Tracheal epithelial cell (primary cell): ENCODE results near the gene SUSD4. TPM values are rescaled to one million over a fixed set of nuclear protein-coding genes. Genes with fewer than 3 reads are reported as not detected.

Source experiments
- total RNA-seq: library from RNA; depleted of rRNA; stranded (reverse); fragments of >200 nt; gene quantifications from 2 replicates; pipeline ENCODE4 v1.2.1, GENCODE V29; 2014

SUSD4 gene, protein sequence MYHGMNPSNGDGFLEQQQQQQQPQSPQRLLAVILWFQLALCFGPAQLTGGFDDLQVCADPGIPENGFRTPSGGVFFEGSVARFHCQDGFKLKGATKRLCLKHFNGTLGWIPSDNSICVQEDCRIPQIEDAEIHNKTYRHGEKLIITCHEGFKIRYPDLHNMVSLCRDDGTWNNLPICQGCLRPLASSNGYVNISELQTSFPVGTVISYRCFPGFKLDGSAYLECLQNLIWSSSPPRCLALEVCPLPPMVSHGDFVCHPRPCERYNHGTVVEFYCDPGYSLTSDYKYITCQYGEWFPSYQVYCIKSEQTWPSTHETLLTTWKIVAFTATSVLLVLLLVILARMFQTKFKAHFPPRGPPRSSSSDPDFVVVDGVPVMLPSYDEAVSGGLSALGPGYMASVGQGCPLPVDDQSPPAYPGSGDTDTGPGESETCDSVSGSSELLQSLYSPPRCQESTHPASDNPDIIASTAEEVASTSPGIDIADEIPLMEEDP
- under 0.01 and 0.21 TPM in 2 replicates for total RNA-seq

DNA sequence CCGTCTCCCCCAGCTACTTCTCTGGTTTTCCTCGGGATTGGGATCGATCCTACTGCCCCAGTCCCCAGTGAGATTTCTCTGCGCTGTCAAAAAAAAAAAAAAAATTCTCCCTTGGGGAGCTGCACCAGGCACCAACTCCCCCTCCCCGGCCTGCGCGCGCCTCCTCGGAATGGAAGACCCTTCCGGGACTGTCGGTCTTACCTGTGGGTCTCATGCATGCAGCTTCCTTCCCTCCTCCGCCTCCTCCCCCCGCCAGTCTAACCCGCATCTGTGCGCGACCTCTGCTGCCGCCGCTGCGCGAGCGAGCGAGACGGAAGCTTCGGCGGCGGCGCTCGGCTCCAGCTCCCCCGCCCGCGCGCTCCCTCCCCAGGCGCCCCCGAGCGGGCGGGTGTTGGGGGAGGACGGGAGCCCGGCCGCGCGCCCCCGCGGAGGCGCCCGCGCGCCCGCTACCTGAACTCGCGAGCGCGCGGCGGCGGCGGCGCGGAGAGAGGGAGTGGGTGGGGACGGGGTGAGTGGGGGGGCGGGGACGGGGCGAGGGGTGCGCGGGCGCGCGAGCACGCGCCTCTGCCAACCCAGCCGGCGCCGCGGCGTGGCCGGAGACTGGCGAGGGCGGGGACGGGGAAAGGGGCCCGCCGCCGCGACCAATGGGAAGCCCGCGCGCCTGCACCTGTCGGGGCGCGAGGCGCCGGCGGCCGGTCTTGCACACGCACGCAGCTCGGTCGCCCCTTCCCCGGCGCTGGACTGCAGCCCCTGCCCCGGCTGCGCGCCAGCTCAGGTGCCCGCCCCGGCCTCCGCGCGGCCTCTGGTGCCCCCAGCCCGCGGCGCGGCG lies at the start of gene SUSD4:
TSS of gene SUSD4 (minus strand) at position 321 of the 829 bp plus-strand sequence. CDS start 751 bp downstream, outside the sequence.

DNA sequence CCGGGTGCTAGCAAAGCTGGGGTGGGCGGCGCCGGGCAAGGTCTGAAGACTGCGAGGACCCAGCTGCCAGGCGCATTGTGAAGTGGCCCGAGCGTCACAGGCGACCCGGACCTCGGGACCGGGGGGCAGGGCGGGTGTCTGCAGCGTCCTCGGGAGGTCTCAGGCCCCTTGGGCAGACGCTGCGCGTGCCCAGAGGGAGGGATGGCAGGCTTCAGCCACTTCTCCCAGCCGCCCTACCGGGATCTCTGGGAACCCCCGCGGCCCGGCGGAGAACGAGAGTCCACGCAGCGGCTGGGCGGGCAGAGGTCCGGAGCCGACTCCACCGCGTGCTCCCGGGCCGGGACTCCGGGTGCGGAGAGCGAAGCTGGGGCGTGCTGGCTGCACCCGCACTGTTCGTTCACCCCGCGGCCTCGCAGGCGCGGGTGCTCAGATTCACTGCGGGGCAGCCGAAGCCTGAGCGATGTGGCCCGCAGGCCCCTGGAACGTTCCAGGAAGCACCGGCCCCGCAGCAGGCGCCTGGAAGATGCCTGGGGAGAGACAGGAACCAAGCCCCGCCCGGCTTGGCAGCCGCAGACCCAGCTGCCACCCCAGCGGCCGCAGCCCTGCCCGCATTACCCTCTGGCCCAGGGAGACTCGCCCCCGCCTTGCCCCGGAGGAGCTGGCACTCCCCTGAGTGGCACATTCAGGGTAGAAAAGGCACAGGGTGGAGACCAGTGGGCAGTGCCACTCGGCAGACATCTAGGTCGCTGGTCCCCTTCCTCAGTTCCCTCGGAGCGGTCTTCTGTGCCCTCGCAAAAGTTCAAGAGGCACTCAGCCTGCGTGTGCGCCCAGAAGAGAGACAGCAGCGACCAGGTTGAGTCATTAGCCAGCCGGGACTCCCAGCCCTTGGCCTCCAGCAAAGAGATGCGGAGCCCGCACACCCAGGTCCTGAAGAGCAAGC lies 29.6 kb upstream of the SUSD4 start, which contains the start of gene CCDC185:
TSS of gene CCDC185 (plus strand) at position 141 of the 940 bp plus-strand sequence. CDS start at position 202, 61 bp downstream.

Other genes starting within 250 kb of the SUSD4 start
- 0.48 and 1.1 TPM in 2 replicates for gene TLR5, start 220.9 kb downstream of the SUSD4 start, total RNA-seq
- not detected in 2 replicates for gene CCDC185, start 29.2 kb upstream of the SUSD4 start, total RNA-seq